Liver (tissue), 9 donors: Measurements from ENCODE around the gene MSTO1. TPM values are rescaled to one million over a fixed set of nuclear protein-coding genes. Genes with fewer than 3 reads are reported as not detected.
A peak's percentile ranks its signal among the peaks of the same experiment; 100 is the strongest.

Experiments used
- DNase-seq: peaks from one replicate; pipeline ENCODE4 v3.0.0-alpha.2; 2017; ENCODE audit warnings: low spot score
- H3K27ac ChIP-seq, 2 donors: one replicate each; pipeline ENCODE4 v1.7.0; 2013; ENCODE audit warnings: inconsistent platforms in 2 of 2, low read length in 2 of 2, control low read depth in 1 of 2, low read depth in 1 of 2, mild to moderate bottlenecking in 1 of 2
- H3K27me3 ChIP-seq, 4 donors: one replicate each; pipeline versions ENCODE4 v1.6.1 to v1.7.0; 2013; ENCODE audit warnings: low read length in 3 of 4, inconsistent platforms in 1 of 4, mild to moderate bottlenecking in 1 of 4, moderate library complexity in 1 of 4; ENCODE audit not compliant: control insufficient read depth in 4 of 4, insufficient read depth in 4 of 4
- H3K36me3 ChIP-seq, 4 donors: one replicate each; pipeline versions ENCODE4 v1.6.1 to v1.7.0; 2013; ENCODE audit warnings: low read length in 3 of 4, mild to moderate bottlenecking in 3 of 4, low read depth in 1 of 4, moderate library complexity in 1 of 4; ENCODE audit not compliant: control insufficient read depth in 4 of 4, insufficient read depth in 3 of 4
- H3K4me1 ChIP-seq, 4 donors: one replicate each; pipeline versions ENCODE4 v1.6.1 to v1.7.0; 2013; ENCODE audit warnings: low read length in 3 of 4, mild to moderate bottlenecking in 3 of 4, moderate library complexity in 1 of 4; ENCODE audit not compliant: control insufficient read depth in 4 of 4, insufficient read depth in 4 of 4
- H3K4me3 ChIP-seq, 3 donors: one replicate each; pipeline versions ENCODE4 v1.6.1 to v1.7.0; 2013; ENCODE audit warnings: low read length in 3 of 3, control low read depth in 1 of 3, low read depth in 1 of 3, mild to moderate bottlenecking in 1 of 3
- H3K9ac ChIP-seq, 2 donors: one replicate each; pipeline ENCODE4 v1.7.0; 2013; ENCODE audit warnings: low read length in 2 of 2, mild to moderate bottlenecking in 2 of 2, moderate library complexity in 2 of 2, control low read depth in 1 of 2, low read depth in 1 of 2
- H3K9me3 ChIP-seq, 4 donors: one replicate each; pipeline versions ENCODE4 v1.6.1 to v1.7.0; 2013; ENCODE audit warnings: low read length in 3 of 4; ENCODE audit not compliant: control insufficient read depth in 4 of 4
- EGR1 ChIP-seq, 2 donors: IDR thresholded peaks; 2 replicates each; pipeline ENCODE4 v1.6.1; 2016 to 2018; ENCODE audit warnings: antibody characterized with exemption in 2 of 2, low read depth in 2 of 2
- FOXA1 ChIP-seq: IDR thresholded peaks from 2 replicates; pipeline ENCODE4 v1.6.1; 2016; ENCODE audit warnings: antibody characterized with exemption
- FOXA2 ChIP-seq: IDR thresholded peaks from 2 replicates; pipeline ENCODE4 v1.6.1; 2016; ENCODE audit warnings: antibody characterized with exemption
- GABPA ChIP-seq, 2 donors: IDR thresholded peaks in 1 of 2; conservative IDR thresholded peaks in 1 of 2; 2 replicates each; pipeline ENCODE4 v1.6.1; 2016; ENCODE audit warnings: antibody characterized with exemption in 2 of 2, mild to moderate bottlenecking in 1 of 2, moderate library complexity in 1 of 2
- RAD21 ChIP-seq, 2 donors: IDR thresholded peaks; 2 replicates each; pipeline ENCODE4 v1.6.1; 2016; ENCODE audit warnings: antibody characterized with exemption in 2 of 2, mild to moderate bottlenecking in 2 of 2
- RXRA ChIP-seq, 2 donors: IDR thresholded peaks; 2 replicates each; pipeline ENCODE4 v1.6.1; 2017 to 2018; ENCODE audit warnings: antibody characterized with exemption in 2 of 2, mild to moderate bottlenecking in 1 of 2
- YY1 ChIP-seq: IDR thresholded peaks from 2 replicates; pipeline ENCODE4 v1.6.1; 2016; ENCODE audit warnings: antibody characterized with exemption, mild to moderate bottlenecking
- WGBS: extraction: QIAGEN DNeasy Blood & Tissue Kit; methylation state at CpG from one replicate; pipeline ENCODE4 v1.1.7; 2013; 5-methylcytosine and 5-hydroxymethylcytosine counted together
- polyA plus RNA-seq, 2 donors: library from polyadenylated mRNA; stranded (reverse) in 1 of 2; unstranded in 1 of 2; fragments of 200-250 nt in 1 of 2; fragments of >200 nt in 1 of 2; fragmentation: Nextera tagmentation in 1 of 2; extraction: Ambion mirVana in 1 of 2; gene quantifications; one replicate each; pipeline versions ENCODE4 v1.2.1 to v1.2.3, GENCODE V29; 2013 to 2015
- total RNA-seq, 2 donors: library from RNA; depleted of rRNA; stranded (reverse); fragments of >200 nt; gene quantifications; one replicate each; pipeline ENCODE4 v1.2.3, GENCODE V29; 2014
- TF ChIP-seq, protein P1 (sequence below): fragments of 150-350 bp; IDR thresholded peaks from 2 replicates; pipeline ENCODE4 v1.5.1; 2017; ENCODE audit warnings: improper control_type of control experiment, low read depth, low read length; ENCODE audit not compliant: missing input control
- TF ChIP-seq, protein P2 (sequence below): IDR thresholded peaks from 2 replicates; pipeline ENCODE4 v1.6.1; 2016; ENCODE audit warnings: antibody characterized with exemption
- TF ChIP-seq, protein P3 (sequence below): IDR thresholded peaks from 2 replicates; pipeline ENCODE4 v1.6.1; 2016; ENCODE audit warnings: antibody characterized with exemption, mild to moderate bottlenecking
- TF ChIP-seq, protein P4 (sequence below): IDR thresholded peaks from 2 replicates; pipeline ENCODE4 v1.6.1; 2016; ENCODE audit warnings: antibody characterized with exemption
- donor health status: healthy.
- donor health status: healthy.
- donor health status: healthy.
- donor health status: healthy.
- donor health status: healthy.

MSTO1 gene
- total and polyA plus RNA-seq, 4 donors: 8.9 to 22.9 (median 18.2) TPM

DNA sequence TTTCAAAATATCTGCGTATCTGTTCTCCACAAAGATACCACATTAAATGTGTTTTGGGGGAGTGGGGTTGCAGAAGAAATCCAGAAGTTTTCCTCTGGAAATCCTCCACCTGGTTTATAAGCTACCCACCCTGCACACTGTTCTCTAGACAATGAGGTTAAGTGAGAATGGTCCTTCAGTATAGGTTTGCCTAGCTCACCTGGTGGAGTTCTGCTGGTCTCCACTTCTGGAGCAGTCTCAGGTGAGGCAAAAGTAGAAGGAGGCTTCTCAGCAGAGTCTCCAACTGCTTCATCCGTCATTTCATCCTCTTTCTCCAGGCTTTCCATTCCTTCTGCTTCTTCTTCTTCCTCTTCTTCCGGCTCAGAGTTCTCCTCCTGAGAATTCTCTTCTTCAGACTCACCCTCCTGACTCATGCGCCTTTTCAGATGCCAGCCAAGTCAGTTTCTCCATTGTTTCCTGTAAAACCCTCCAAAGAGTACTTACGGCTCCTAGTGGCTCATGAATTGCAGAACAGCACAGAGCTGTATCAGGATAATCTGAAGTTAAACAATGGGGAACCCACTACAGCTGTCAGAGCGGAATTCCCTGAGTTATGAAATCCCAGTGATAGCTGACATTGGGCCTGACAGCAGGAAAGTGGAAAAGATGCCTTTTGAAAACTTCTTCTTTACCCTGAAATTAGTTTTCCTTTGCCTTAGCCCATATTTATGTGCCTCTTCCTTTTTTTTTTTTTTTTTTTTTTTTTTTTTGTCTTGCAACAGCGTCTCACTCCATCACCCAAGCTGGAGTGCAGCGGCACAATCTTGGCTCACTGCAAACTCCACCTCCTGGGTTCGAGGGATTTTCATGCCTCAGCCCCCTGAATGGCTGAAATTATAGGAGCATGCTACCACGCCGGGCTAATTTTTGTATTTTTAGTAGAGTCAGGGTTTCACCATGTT lies 38.5 kb downstream of the MSTO1 start:
- WGBS: 67% methylated on average over 11 of the region's 11 CpGs
- DNase-seq: no peak
- H3K9ac ChIP-seq: no peak overlapping the region
- no peaks in the 10 kb centered on the region for H3K27me3 ChIP-seq
- H3K4me1 ChIP-seq: peaks cover 0 to 5% (median 0%) of the 10 kb centered on the region in 4 donors
- peaks cover 0 to 1% (median 0%) of the 10 kb centered on the region in 4 donors for H3K9me3 ChIP-seq
- H3K4me3 ChIP-seq: no peak overlapping the region
- TF ChIP-seq RAD21 (IDR thresholded peaks at IDR 0.05) (peak; percentile 72 to 76), FOXA1 (peak; percentile 7), YY1 (no peak)
- TF ChIP-seq, protein P1, sequence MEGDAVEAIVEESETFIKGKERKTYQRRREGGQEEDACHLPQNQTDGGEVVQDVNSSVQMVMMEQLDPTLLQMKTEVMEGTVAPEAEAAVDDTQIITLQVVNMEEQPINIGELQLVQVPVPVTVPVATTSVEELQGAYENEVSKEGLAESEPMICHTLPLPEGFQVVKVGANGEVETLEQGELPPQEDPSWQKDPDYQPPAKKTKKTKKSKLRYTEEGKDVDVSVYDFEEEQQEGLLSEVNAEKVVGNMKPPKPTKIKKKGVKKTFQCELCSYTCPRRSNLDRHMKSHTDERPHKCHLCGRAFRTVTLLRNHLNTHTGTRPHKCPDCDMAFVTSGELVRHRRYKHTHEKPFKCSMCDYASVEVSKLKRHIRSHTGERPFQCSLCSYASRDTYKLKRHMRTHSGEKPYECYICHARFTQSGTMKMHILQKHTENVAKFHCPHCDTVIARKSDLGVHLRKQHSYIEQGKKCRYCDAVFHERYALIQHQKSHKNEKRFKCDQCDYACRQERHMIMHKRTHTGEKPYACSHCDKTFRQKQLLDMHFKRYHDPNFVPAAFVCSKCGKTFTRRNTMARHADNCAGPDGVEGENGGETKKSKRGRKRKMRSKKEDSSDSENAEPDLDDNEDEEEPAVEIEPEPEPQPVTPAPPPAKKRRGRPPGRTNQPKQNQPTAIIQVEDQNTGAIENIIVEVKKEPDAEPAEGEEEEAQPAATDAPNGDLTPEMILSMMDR: peak; percentile 26
- H3K27ac ChIP-seq: no peak overlapping the region
- H3K36me3 ChIP-seq: no peaks in the 10 kb centered on the region

DNA sequence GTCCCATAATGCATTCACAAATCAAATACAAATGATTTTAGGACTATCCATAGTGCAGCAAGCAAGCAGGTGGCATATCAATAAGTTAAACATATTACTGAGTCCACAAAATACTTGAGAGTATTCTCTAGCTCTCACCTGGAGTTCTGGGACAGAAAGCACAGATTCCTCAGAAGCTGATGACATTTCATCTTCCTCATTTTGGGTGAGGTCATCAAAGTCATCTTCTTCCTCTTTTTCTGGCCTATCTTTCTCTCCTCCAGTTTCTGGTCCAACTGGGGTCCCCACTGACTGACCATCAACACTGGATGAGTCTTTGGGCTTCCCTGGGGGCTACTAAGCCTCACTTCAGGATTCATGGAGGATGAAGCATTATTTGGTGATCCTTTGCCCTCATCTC lies 39.7 kb downstream of the MSTO1 start:
- no peak overlapping the region for H3K27ac ChIP-seq

More for the DNA sequence above, 39.7 kb downstream of the MSTO1 start:
- Histone ChIP-seq H3K9me3 (no peaks in the 10 kb centered on the region), H3K9ac (no peak overlapping the region), H3K36me3 (no peaks in the 10 kb centered on the region), H3K27me3 (no peaks in the 10 kb centered on the region), H3K4me3 (no peak overlapping the region), H3K4me1 (peaks cover 0 to 5% (median 0%) of the 10 kb centered on the region in 4 donors)
- no peak for DNase-seq
- TF ChIP-seq RXRA (IDR thresholded peaks at IDR 0.05) (no peak), FOXA2 (no peak), FOXA1 (no peak), YY1 (no peak), GABPA (IDR thresholded peaks at IDR 0.05 in 1 of 2, conservative IDR thresholded peaks at IDR 0.05 in 1 of 2) (no peak), EGR1 (IDR thresholded peaks at IDR 0.05; ENCODE audit: low read depth in 2 of 2) (no peak)
- TF ChIP-seq, protein P2, sequence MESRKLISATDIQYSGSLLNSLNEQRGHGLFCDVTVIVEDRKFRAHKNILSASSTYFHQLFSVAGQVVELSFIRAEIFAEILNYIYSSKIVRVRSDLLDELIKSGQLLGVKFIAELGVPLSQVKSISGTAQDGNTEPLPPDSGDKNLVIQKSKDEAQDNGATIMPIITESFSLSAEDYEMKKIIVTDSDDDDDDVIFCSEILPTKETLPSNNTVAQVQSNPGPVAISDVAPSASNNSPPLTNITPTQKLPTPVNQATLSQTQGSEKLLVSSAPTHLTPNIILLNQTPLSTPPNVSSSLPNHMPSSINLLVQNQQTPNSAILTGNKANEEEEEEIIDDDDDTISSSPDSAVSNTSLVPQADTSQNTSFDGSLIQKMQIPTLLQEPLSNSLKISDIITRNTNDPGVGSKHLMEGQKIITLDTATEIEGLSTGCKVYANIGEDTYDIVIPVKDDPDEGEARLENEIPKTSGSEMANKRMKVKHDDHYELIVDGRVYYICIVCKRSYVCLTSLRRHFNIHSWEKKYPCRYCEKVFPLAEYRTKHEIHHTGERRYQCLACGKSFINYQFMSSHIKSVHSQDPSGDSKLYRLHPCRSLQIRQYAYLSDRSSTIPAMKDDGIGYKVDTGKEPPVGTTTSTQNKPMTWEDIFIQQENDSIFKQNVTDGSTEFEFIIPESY: no peak
- TF ChIP-seq, protein P3, sequence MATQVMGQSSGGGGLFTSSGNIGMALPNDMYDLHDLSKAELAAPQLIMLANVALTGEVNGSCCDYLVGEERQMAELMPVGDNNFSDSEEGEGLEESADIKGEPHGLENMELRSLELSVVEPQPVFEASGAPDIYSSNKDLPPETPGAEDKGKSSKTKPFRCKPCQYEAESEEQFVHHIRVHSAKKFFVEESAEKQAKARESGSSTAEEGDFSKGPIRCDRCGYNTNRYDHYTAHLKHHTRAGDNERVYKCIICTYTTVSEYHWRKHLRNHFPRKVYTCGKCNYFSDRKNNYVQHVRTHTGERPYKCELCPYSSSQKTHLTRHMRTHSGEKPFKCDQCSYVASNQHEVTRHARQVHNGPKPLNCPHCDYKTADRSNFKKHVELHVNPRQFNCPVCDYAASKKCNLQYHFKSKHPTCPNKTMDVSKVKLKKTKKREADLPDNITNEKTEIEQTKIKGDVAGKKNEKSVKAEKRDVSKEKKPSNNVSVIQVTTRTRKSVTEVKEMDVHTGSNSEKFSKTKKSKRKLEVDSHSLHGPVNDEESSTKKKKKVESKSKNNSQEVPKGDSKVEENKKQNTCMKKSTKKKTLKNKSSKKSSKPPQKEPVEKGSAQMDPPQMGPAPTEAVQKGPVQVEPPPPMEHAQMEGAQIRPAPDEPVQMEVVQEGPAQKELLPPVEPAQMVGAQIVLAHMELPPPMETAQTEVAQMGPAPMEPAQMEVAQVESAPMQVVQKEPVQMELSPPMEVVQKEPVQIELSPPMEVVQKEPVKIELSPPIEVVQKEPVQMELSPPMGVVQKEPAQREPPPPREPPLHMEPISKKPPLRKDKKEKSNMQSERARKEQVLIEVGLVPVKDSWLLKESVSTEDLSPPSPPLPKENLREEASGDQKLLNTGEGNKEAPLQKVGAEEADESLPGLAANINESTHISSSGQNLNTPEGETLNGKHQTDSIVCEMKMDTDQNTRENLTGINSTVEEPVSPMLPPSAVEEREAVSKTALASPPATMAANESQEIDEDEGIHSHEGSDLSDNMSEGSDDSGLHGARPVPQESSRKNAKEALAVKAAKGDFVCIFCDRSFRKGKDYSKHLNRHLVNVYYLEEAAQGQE: no peak
- TF ChIP-seq, protein P4, sequence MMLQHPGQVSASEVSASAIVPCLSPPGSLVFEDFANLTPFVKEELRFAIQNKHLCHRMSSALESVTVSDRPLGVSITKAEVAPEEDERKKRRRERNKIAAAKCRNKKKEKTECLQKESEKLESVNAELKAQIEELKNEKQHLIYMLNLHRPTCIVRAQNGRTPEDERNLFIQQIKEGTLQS: no peak
